ENCODE data around the gene SH3PXD2B.
"Not testable (repeated sequence)": the region's sequence is repeated elsewhere in the genome, so short reads cannot be mapped to it uniquely, and the experiment has no call there.

SH3PXD2B gene

GRCh38 chr5:172288465-172288864 lies 165.9 kb downstream of the SH3PXD2B start:
- no peak for DNase-seq

GRCh38 chr5:172287140-172287539 lies 167.2 kb downstream of the SH3PXD2B start:
- not testable (repeated sequence) for DNase-seq

DNA sequence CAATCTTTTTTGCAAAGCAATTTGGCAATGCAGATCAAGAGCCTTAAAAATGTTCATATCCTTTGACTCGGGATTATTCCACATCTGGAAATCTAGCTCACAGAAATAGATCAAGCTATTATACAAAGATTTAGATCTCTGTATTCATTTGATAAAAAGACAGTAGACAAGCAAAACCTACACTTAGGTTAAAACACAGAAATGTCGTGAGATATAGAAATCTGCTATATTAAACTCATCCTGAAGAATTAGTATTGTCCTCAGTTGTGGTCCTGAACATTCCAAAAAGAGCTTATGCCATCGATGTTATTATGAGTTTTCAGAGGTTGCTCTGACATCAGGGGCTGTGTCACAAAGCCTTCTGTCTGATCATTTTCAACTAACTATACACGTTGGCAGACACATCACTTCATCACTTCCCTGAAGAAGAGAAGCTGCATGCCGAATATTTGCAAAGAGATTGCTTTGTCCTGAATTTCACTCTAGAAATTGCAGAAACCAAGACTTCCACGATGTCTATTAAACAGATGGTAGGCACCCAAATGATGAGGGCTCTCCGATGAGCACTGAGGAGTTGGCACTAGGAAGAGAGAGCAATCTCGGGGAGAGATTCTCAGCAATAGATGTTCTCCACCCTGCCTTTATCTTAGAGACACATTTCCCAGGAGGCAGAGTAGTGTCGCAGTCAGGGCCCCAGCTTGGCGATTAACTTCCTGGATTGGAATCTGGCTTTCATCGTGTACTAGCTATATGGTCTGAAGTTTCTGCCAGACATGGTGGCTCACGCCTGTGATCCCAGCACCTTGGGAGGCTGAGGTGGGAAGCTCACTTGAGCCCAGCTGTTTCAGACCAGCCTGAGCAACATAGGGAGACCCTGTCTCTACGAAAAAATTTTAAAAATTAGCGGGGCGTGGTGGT lies 168.8 kb downstream of the SH3PXD2B start:
- DNase-seq: no peak

GRCh38 chr5:172284611-172284980 lies 169.7 kb downstream of the SH3PXD2B start:
- no peak for DNase-seq

GRCh38 chr5:172283862-172284610 lies 170.3 kb downstream of the SH3PXD2B start:
- DNase-seq: peak; percentile 70 to 82

- peak; percentile 37 to 85 for DNase-seq
Measured at GRCh38 chr5:172283020-172283861, 171.1 kb downstream of the SH3PXD2B start, which contains the start of gene UBTD2. Gene UBTD2 (minus strand): TSS chr5:172283764. CDS start chr5:172283665, 99 bp downstream.

DNA sequence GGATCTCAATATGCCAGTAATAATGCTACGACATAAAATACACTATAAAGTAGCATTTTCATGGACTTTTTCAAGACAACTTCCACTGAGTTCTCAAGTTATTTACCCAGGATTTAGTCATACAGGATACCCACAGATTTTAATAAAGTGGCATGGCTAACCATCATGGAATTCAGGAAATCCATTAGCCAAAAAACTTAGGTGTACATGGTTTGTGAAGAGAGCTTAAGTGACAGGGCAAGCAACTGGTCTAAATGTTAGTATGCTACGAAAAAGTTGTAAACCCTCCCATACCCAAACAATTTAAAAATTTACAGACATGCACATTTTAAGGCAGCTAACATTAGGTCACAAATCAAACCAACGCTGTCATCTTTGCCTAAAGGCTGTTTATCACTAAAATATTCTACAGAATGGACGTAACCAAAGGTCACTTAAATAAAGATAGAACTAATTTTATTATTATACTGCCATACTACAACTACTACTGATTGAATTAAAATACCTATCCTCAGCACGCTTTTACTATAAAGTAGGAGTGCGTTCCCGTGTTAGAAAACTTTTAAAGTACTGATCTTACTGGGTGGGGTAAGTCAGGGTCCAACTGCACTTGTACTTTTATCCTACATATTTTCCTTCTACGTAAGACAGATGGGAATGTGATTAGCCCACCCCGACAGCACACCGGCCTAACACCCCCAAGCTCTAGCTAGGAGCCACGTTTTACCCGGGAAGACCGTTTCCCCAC lies 171.9 kb downstream of the SH3PXD2B start:
- no peak for DNase-seq

DNA sequence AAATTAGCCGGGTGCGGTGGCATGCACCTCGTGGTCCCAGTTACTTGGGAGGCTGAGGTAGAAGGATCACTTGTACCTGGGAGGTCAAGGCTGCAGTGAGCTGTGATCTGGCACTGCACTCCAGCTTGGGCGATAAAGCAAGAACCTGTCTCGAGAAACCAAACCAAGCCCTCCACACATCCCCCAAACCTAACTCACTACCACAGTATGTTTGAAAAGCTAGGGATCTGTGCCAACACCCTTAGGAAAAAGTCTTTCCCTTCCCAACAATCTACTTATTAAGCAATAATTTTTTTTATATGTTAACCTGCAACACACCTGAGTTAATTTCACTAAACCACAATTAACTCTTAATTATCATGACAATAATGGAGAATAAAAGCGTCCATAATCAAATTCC lies 173.0 kb downstream of the SH3PXD2B start:
- no peak for DNase-seq

DNA sequence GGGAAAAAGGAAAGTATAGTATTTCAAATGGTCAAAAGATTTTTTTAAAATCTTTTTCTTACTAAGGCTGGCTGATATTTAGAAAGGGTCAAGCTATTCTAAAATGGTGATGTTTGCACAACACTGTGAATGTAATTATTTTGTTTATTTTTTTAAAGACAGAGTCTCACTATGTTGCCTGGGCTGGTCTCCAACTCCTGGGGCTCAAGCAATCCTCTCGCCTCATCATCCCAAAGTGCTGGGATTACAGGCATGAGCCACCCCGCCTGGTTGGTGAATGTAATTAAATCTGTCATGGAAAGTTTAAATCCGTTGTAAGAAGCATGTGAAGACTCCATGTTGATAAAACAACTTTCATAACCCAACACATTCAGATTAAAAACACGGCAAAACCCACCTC lies 173.4 kb downstream of the SH3PXD2B start:
- DNase-seq: no peak

- no peak for DNase-seq
Measured at GRCh38 chr5:172280317-172280716, 174.0 kb downstream of the SH3PXD2B start.

DNA sequence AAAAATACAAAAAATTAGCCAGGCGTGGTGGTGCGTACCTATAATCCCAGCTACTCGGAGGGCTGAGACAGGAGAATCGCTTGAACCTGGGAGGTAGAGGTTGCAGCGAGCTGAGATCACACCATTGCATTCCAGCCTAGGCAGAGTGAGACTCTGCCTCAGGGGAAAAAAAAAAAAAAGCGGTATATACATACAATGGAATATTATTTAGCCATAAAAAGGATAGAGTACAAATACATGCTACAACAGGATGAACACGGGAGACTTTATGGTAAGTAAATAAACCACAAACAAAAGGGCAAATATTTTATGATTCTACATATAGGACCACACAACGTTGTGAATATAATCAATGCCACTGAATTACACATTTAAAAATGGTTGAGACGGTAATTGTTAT lies 176.0 kb downstream of the SH3PXD2B start:
- no peak for DNase-seq

DNA sequence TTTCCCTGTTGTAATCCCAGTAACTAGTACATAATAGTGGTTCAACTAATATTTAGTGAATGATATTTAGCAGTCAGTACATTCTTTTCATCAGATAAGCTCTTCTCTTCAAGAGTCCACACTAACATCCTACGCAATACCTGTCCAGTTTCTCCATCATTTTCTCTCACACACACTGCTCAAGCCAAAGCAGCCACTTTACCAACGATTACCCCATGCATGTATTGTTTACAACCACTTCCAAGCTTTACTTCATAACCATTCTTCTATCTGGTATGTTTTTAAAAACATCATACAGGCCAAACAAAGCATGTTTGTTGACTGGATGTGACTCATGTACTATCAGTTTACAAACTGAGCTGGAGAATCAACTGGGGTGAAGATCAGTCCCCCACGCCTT lies 178.1 kb downstream of the SH3PXD2B start:
- no peak for DNase-seq
